Esophagus squamous epithelium (tissue), 4 donors: ENCODE results near the gene CYSLTR2.

Experiments used
- POLR2A ChIP-seq, 4 donors: fragments of 450-650 bp; IDR thresholded peaks; one replicate each; pipeline ENCODE4 v1.6.1; 2017; ENCODE audit warnings: antibody characterized with exemption in 4 of 4, mild to moderate bottlenecking in 4 of 4, moderate library complexity in 3 of 4
- TF ChIP-seq, protein P1 (sequence below), 6 experiments: fragments of 450-650 bp in 4 of 6; fragments of 200-600 bp in 2 of 6; sonication (generic) in 2 of 6; IDR thresholded peaks; one replicate each; pipeline ENCODE4 v1.5.1; 2016 to 2019; ENCODE audit warnings: antibody characterized with exemption in 6 of 6, mild to moderate bottlenecking in 4 of 6, moderate library complexity in 4 of 6

DNA sequence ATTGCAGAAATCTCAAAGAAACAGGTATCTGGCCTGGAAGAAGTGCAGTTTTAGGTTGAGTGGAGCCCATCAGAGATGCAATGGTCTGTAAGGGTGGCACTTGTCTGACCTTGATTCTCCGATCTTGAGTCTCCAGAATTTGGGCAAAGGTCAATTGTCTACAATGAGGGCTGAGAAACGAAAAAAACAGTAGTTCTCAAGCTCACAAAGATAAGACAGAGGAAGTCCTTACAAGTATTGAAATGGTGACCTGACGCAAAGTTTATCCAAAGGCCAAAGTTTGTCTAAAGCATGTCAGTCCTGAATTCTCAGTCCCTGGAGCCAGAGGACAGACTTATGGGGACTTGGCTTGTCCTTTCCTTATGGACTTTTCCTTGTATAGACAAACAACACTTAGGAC lies 40.3 kb downstream of the CYSLTR2 start:
- TF ChIP-seq, protein P1, sequence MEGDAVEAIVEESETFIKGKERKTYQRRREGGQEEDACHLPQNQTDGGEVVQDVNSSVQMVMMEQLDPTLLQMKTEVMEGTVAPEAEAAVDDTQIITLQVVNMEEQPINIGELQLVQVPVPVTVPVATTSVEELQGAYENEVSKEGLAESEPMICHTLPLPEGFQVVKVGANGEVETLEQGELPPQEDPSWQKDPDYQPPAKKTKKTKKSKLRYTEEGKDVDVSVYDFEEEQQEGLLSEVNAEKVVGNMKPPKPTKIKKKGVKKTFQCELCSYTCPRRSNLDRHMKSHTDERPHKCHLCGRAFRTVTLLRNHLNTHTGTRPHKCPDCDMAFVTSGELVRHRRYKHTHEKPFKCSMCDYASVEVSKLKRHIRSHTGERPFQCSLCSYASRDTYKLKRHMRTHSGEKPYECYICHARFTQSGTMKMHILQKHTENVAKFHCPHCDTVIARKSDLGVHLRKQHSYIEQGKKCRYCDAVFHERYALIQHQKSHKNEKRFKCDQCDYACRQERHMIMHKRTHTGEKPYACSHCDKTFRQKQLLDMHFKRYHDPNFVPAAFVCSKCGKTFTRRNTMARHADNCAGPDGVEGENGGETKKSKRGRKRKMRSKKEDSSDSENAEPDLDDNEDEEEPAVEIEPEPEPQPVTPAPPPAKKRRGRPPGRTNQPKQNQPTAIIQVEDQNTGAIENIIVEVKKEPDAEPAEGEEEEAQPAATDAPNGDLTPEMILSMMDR (IDR thresholded peaks at IDR 0.05): no peak
- TF ChIP-seq POLR2A (IDR thresholded peaks at IDR 0.05): no peak
